ENCODE results near the gene TTLL6. TPM values are rescaled to one million over a fixed set of nuclear protein-coding genes. Genes with fewer than 3 reads are reported as not detected.

Gene TTLL6
- total RNA-seq = not detected in 2 replicates

GRCh38 chr17:48816774-48817590 is at the start of gene TTLL6:
Gene TTLL6 (minus strand): TSS chr17:48817229. CDS start chr17:48817072, 157 bp downstream.

GRCh38 chr17:48830840-48831548 is 14.0 kb upstream of the TTLL6 start, which contains the start of gene CALCOCO2:
Gene CALCOCO2 (plus strand): TSS chr17:48831035. CDS start chr17:48841708, 10,673 bp downstream.

GRCh38 chr17:48728232-48729231 is 88.5 kb downstream of the TTLL6 start, which contains the start of gene HOXB13:
Gene HOXB13 (minus strand): TSS chr17:48728750. CDS start chr17:48728593, 157 bp downstream.

GRCh38 chr17:48722915-48723422 is 94.1 kb downstream of the TTLL6 start, which contains the start of gene PRAC2:
Gene PRAC2 (plus strand): TSS chr17:48723185. CDS start chr17:48724411, 1,226 bp downstream.

GRCh38 chr17:48722201-48722907 is 94.7 kb downstream of the TTLL6 start, which contains the start of gene PRAC1:
Gene PRAC1 (minus strand): TSS chr17:48722518. CDS start chr17:48722392, 126 bp downstream.

Other genes with a start within 250 kb of the TTLL6 start
- gene HOXB4, start 238.9 kb downstream of the TTLL6 start, total RNA-seq = under 0.01 TPM in 1 of 2 replicates, not detected in the other
- gene HOXB3, start 227.0 kb downstream of the TTLL6 start, total RNA-seq = 0.36 TPM in 1 of 2 replicates, not detected in the other
- under 0.01 TPM in 1 of 2 replicates, not detected in the other for gene HOXB5, start 223.4 kb downstream of the TTLL6 start, total RNA-seq
- gene HOXB6, start 212.2 kb downstream of the TTLL6 start, total RNA-seq = 0.28 TPM in 1 of 2 replicates, not detected in the other
- 0.78 TPM in 1 of 2 replicates, not detected in the other for gene HOXB7, start 206.2 kb downstream of the TTLL6 start, total RNA-seq
- not detected in 2 replicates for gene HOXB8, start 201.9 kb downstream of the TTLL6 start, total RNA-seq
- under 0.01 TPM in 1 of 2 replicates, not detected in the other for gene HOXB9, start 190.9 kb downstream of the TTLL6 start, total RNA-seq
- gene PRAC1, start 94.7 kb downstream of the TTLL6 start, total RNA-seq = not detected in 2 replicates
- gene PRAC2, start 94.0 kb downstream of the TTLL6 start, total RNA-seq = not detected in 2 replicates
- gene HOXB13, start 88.5 kb downstream of the TTLL6 start, total RNA-seq = under 0.01 TPM in 1 of 2 replicates, not detected in the other
- 39.3 and 85.4 TPM in 2 replicates for gene CALCOCO2, start 13.8 kb upstream of the TTLL6 start, total RNA-seq
- gene ATP5MC1, start 75.6 kb upstream of the TTLL6 start, total RNA-seq = 13.8 and 29.0 TPM in 2 replicates
- 75.2 and 76.2 TPM in 2 replicates for gene UBE2Z, start 91.2 kb upstream of the TTLL6 start, total RNA-seq
- 74.8 and 78.1 TPM in 2 replicates for gene SNF8, start 127.6 kb upstream of the TTLL6 start, total RNA-seq
- gene GIP, start 151.4 kb upstream of the TTLL6 start, total RNA-seq = not detected in 2 replicates
- gene IGF2BP1, start 180.2 kb upstream of the TTLL6 start, total RNA-seq = under 0.01 and 0.07 TPM in 2 replicates

Measured in nasal cavity respiratory epithelium epithelial cell of viscerocranial mucosa (primary cell).